Tibial nerve (tissue), 4 donors: ENCODE results near the gene PSMB8. TPM values are rescaled to one million over a fixed set of nuclear protein-coding genes. Genes with fewer than 3 reads are reported as not detected.

Source experiments
- DNase-seq, 2 donors: peaks; one replicate each; pipeline ENCODE4 v3.0.0-alpha.2; 2019; ENCODE audit warnings: low spot score in 2 of 2
- H3K27ac ChIP-seq, 4 donors: fragments of 200-600 bp; sonication (generic) in 3 of 4; one replicate each; pipeline ENCODE4 v1.5.1; 2017 to 2019; ENCODE audit warnings: mild to moderate bottlenecking in 1 of 4
- H3K27me3 ChIP-seq, 2 donors: fragments of 200-600 bp; sonication (generic) in 1 of 2; one replicate each; pipeline versions ENCODE4 v1.5.1 to v1.6.0; 2017 to 2019
- H3K36me3 ChIP-seq, 3 donors: fragments of 200-600 bp; sonication (generic); one replicate each; pipeline ENCODE4 v1.5.1; 2018 to 2019
- H3K4me1 ChIP-seq, 4 donors: fragments of 200-600 bp; sonication (generic) in 3 of 4; one replicate each; pipeline ENCODE4 v1.5.1; 2017 to 2019
- H3K4me3 ChIP-seq, 4 donors: fragments of 200-600 bp; sonication (generic) in 3 of 4; one replicate each; pipeline ENCODE4 v1.5.1; 2017 to 2019; ENCODE audit warnings: mild to moderate bottlenecking in 1 of 4, moderate library complexity in 1 of 4
- H3K9me3 ChIP-seq, 4 donors: fragments of 200-600 bp; sonication (generic) in 3 of 4; one replicate each; pipeline ENCODE4 v1.5.1; 2017 to 2019
- CTCF ChIP-seq, 5 experiments: fragments of 200-600 bp in 3 of 5; fragments of 450-650 bp in 2 of 5; sonication (generic) in 3 of 5; IDR thresholded peaks; one replicate each; pipeline ENCODE4 v1.5.1; 2016 to 2019; ENCODE audit warnings: antibody characterized with exemption in 5 of 5, mild to moderate bottlenecking in 3 of 5, moderate library complexity in 2 of 5
- EP300 ChIP-seq, 2 donors: sonication (generic); formaldehyde crosslinking; IDR thresholded peaks; one replicate each; pipeline ENCODE4 v1.6.1; 2017; ENCODE audit warnings: antibody characterized with exemption in 2 of 2, mild to moderate bottlenecking in 1 of 2
- POLR2A ChIP-seq, 2 donors: fragments of 450-650 bp; IDR thresholded peaks; one replicate each; pipeline ENCODE4 v1.6.1; 2017; ENCODE audit warnings: antibody characterized with exemption in 2 of 2, mild to moderate bottlenecking in 2 of 2, moderate library complexity in 2 of 2
- WGBS, 2 donors: methylation state at CpG; one replicate each; pipeline ENCODE4 v1.1.5; 2018; 5-methylcytosine and 5-hydroxymethylcytosine counted together
- total RNA-seq, 4 donors: library from RNA; depleted of rRNA; stranded (reverse); fragments of >200 nt; gene quantifications; one replicate each; pipeline ENCODE4 v1.1.0, GENCODE V29; 2016

The PSMB8 gene
- total RNA-seq, 4 donors from 2014 or later: 16.3 to 39.0 (median 28.4) TPM

- no peaks in the 10 kb centered on the region for H3K27me3 ChIP-seq
- H3K9me3 ChIP-seq: no peaks in the 10 kb centered on the region
- no peaks in the 10 kb centered on the region for H3K36me3 ChIP-seq
- no peak overlapping the region for H3K27ac ChIP-seq
- no peak for TF ChIP-seq CTCF (IDR thresholded peaks at IDR 0.05)
- no peak for TF ChIP-seq EP300 (IDR thresholded peaks at IDR 0.05)
- no peak for TF ChIP-seq POLR2A (IDR thresholded peaks at IDR 0.05)
- no peak for DNase-seq
- 70 to 72% methylated on average over 3 of the region's 3 CpGs for WGBS, 2 donors
- H3K4me1 ChIP-seq: peaks cover 0 to 5% (median 3%) of the 10 kb centered on the region in 4 donors
- H3K4me3 ChIP-seq: no peak overlapping the region
These were observed 23.2 kb upstream of the PSMB8 start for GRCh38 chr6:32867022-32867477.

GRCh38 chr6:32865724-32866443, 22.0 kb upstream of the PSMB8 start:
- no peak overlapping the region for H3K27ac ChIP-seq
- H3K27me3 ChIP-seq: no peaks in the 10 kb centered on the region
- no peak for DNase-seq
- no peaks in the 10 kb centered on the region for H3K9me3 ChIP-seq
- 72 to 73% methylated on average over 10 of the region's 10 CpGs for WGBS, 2 donors
- H3K4me1 ChIP-seq: peaks cover 0 to 5% (median 3%) of the 10 kb centered on the region in 4 donors
- H3K36me3 ChIP-seq: no peaks in the 10 kb centered on the region
- TF ChIP-seq EP300 (IDR thresholded peaks at IDR 0.05) (no peak), POLR2A (IDR thresholded peaks at IDR 0.05) (no peak), CTCF (IDR thresholded peaks at IDR 0.05) (no peak)
- no peak overlapping the region for H3K4me3 ChIP-seq

- Histone ChIP-seq H3K27ac (no peak overlapping the region), H3K4me3 (no peak overlapping the region), H3K27me3 (no peaks in the 10 kb centered on the region), H3K9me3 (no peaks in the 10 kb centered on the region), H3K36me3 (peaks cover 0 to 25% (median 7%) of the 10 kb centered on the region in 3 donors), H3K4me1 (no peaks in the 10 kb centered on the region)
- no peak for TF ChIP-seq CTCF (IDR thresholded peaks at IDR 0.05)
- TF ChIP-seq POLR2A (IDR thresholded peaks at IDR 0.05): no peak
- no peak for TF ChIP-seq EP300 (IDR thresholded peaks at IDR 0.05)
- DNase-seq: no peak
- WGBS, 2 donors: 67 to 73% methylated on average over 3 of the region's 3 CpGs
These were observed 18.9 kb upstream of the PSMB8 start for GRCh38 chr6:32862725-32863124.

GRCh38 chr6:32860674-32861073, 16.8 kb upstream of the PSMB8 start:
- peaks cover 0 to 34% (median 7%) of the 10 kb centered on the region in 3 donors for H3K36me3 ChIP-seq
- no peaks in the 10 kb centered on the region for H3K9me3 ChIP-seq
- TF ChIP-seq CTCF (IDR thresholded peaks at IDR 0.05) (no peak), EP300 (IDR thresholded peaks at IDR 0.05) (no peak), POLR2A (IDR thresholded peaks at IDR 0.05) (no peak)
- H3K4me1 ChIP-seq: peaks cover 0 to 5% (median 2%) of the 10 kb centered on the region in 4 donors
- no peak for DNase-seq
- no peak overlapping the region for H3K4me3 ChIP-seq
- H3K27me3 ChIP-seq: no peaks in the 10 kb centered on the region
- no peak overlapping the region for H3K27ac ChIP-seq
- WGBS, 2 donors: 84% methylated on average over 1 of the region's 1 CpG

GRCh38 chr6:32858194-32858593, 14.3 kb upstream of the PSMB8 start:
- 85 to 92% methylated on average over 5 of the region's 5 CpGs for WGBS, 2 donors
- TF ChIP-seq EP300 (IDR thresholded peaks at IDR 0.05): no peak
- no peak for TF ChIP-seq POLR2A (IDR thresholded peaks at IDR 0.05)
- TF ChIP-seq CTCF (IDR thresholded peaks at IDR 0.05): no peak
- no peaks in the 10 kb centered on the region for H3K27me3 ChIP-seq
- peaks cover 0 to 34% (median 7%) of the 10 kb centered on the region in 3 donors for H3K36me3 ChIP-seq
- H3K9me3 ChIP-seq: no peaks in the 10 kb centered on the region
- H3K4me1 ChIP-seq: peaks cover 0 to 16% (median 7%) of the 10 kb centered on the region in 4 donors
- no peak overlapping the region for H3K27ac ChIP-seq
- no peak for DNase-seq
- H3K4me3 ChIP-seq: no peak overlapping the region
